Pons (tissue), 1 donor: ENCODE measurements around the gene FRYL.
"Not testable (repeated sequence)": the region's sequence is repeated elsewhere in the genome, so short reads cannot be mapped to it uniquely, and the experiment has no call there.

Experiments used
- DNase-seq: peaks from one replicate; pipeline ENCODE4 v3.0.0-alpha.2; 2016; ENCODE audit warnings: low spot score

Gene FRYL

DNA sequence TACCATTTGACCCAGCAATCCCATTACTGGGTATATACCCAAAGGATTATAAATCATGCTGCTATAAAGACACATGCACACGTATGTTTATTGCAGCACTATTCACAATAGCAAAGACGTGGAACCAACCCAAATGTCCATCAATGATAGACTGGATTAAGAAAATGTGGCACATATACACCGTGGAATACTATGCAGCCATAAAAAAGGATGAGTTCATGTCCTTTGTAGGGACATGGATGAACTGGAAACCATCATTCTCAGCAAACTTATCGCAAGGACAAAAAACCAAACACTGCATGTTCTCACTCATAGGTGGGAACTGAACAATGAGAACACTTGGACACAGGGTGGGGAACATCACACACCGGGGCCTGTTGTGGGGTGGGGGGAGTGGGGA lies 34.9 kb downstream of the FRYL start:
- not testable (repeated sequence) for DNase-seq

DNA sequence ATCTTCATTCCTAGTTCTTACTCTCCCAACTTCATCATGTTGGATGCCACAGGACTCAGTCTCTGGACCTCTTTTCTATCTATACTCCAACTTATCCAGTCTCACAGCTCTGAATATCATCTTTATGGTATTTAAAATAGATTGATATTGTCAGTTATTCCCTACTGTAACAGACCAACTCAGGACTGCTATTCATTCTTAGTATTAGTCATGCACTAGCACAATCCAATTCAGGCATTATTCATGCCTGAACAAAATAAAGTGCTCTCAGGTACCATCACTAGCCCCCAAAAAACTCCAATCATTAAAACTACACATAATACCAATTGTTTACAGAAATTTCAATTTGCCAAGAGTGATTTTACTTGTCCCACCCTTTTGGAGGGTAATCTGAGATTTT lies 37.7 kb downstream of the FRYL start:
- no peak for DNase-seq

DNA sequence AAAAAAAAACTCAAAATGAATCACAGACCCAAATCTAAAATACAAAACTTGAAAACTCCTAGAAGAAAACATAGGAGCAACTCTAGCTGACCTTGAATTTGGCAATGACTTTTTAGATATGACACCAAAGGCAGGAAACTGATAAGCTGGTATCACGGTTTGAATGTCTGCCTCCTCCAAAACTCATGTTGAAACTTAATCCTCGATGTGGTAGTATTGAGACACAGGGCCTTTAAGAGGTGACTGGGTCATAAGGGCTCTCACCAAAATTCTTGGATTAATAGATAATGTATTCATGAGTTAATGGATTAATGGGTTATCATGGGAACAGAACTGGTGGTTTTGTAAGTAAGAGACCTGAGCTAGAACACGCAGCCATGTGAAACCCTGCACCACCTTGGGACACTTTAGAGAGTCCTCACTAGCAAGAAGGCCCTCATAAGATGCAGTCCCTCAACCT lies 40.5 kb downstream of the FRYL start:
- DNase-seq, result no peak

DNA sequence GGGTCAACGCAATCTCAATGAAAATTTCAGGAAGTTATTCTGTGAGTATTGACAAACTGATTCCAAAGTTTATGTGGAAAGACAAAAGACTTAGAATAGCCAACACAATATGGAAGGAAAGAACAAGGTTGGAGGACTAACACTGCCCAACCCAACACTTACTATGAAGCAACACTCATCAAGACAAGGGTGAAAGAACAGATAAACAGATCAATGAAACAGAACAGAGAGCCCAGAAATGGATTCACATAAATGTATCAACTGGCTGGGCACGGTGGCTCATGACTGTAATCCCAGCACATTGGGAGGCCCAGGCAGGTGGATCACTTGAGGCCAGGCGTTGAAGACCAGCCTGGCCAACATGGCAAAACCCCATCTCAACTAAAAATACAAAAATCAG lies 41.2 kb downstream of the FRYL start:
- DNase-seq, result no peak

DNA sequence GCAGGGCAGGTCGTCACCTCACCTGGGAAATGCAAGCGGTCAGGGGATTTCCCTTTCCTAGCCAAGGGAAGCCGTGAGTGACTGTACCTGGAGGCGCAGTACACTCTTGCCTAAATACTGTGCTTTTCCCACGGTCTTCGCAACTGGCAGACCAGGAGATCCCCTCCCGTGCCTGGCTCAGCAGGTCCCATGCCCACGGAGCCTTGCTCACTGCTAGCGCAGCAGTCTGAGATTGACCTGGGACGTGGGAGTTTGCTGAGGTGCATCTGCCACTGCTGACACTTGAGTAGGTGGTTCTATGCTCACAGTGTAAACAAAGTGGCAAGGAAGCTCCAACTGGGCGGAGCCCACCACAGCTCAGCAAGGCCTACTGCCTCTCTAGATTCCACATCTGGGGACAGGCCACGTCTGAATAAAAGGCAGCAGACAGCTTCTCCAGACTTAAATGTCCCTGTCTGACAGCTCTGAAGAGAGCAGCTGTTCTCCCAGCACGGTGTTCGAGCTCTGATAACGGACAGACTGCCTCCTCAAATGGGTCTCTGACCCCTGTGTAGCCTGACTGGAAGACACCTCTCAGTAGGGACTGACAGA lies 51.1 kb downstream of the FRYL start:
- DNase-seq, result not testable (repeated sequence)

DNA sequence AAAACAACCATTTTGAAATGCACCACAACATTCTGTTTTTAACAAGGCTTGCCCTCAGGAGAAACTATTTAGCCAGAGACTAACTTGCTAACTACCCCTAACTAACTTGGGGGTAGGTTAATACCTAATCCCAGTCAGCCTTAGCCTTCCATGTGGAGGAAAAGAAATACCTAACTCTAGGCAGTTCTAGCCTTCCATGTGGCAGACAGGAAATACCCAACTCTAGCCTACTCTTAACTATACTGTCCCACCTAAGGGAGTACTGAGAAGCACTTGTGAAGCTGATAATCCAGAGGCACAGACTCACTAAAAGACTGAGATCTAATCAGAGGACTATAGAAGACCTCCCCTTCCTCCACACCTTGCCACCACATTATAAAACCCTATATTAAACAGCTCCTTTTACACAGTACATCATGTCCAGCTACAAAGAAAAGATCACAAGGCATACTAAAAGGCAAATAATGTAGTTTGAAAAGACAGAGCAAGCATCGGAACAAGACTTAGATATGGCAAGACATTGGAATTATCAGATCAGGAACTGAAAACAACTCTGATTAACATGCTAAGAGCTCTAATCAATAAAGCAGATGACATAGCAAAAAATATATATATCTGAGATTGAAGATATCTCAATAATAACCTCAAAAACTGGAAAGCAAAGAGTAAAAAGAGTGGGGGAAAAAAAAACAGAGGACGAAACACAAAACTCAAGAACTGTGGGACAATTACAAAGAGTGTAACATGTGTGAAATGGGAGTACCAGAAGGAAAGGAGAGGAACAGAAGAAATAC lies 52.2 kb downstream of the FRYL start:
- no peak for DNase-seq

DNA sequence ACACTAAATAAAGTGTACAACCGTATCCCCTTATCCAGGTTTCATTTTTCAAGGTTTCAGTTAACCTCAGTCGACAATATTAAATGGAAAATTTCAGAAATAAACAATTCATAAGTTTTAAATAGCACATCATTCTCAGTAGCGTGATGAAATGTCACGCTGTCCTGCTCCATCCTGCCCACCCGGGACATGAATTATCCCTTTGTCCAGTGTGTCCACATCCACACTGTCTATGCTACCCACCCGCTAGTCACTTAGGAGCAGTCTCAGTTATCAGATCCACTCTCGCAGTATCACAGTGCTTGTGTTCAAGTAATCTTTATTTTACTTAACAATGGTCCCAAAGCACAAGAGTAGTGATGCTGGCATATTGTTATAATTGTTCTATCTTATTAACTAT lies 54.7 kb downstream of the FRYL start:
- DNase-seq, result peak; percentile 75

DNA sequence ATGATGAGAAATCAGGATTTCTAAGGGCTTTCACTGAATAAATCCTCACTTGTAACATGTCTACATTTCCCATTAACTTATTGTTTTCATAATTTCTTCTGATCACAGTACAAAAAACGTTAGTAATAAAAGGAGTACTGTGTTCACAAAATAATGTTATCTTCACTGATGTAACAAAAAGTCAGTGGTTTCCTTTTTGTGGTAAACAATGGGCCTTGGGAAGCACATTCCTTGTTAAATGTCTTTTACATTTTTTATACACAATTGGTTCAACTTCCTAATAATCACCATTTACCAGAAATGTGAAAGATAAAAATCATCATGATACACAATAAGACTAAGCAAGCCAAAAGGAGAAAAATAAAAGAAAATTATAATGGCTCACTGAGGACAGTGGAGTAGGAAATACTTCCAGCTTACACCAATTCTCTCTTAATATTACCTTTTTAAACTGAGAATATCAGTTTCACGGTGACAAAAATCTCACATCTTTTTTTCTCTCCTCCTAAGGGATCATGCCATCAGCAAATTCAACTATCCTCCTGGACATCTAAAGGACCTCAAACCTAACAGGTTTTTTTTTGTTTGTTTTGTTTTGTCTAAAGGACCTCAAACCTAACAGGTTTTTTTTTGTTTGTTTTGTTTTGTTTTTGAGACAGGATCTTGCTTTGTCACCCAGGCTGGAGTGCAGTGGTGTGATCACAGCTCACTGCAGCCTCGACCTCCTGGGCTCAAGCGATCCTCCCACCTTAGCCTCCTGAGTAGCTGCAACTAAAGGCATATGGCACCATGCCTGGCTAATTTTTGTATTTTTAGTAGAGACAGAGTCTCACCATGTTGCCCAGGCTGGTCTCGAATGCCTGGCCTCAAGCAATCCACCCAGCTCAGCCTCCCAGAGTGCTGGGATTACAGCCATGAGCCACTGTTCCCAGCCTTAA lies 57.3 kb downstream of the FRYL start:
- no peak for DNase-seq

DNA sequence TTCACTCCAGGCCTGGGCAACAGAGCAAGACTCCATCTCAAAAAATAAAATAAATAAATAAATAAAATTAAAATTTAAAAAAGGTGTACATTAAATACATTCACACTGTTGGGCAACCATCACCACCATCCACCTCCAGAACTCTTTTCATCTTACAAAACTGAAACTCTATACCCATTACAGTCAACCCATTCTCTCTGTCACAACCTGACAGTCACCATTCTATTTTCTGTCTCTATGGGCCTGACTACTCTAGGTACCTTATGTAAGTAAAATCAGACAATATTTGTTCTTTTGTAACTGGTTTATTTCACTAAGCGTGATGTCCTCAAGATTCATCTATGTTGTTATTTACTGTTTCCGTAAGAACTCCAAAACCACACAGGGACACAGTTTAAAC lies 59.6 kb downstream of the FRYL start:
- no peak for DNase-seq

DNA sequence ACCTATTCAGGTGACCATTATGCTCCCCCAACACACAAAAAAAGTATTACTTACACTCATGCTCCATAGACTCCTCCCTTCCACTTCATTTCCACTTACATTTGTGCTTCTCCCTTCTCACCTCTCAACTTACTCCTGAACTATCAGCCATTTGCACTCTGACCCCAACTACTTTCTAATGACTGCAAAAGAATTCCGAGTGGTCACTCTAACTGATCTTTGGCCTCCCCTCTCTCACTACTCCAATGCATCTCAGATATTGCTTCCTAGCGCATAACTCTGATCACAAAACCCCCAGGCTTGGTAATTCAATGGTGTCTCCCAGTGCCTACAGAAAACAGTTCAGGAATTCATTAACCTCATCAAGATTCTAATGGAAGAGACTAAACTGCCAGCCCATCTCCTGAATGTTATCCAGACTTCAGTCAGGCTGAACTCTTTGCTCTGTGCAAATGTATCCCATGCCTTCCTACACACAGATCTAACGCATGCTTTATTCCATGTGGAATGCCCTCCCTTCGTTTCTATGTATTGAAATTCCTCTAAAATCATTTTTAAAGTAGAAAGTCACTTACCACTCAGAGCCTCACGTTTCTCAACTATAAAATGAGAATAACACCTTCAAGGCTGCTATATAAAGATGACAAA lies 61.1 kb downstream of the FRYL start:
- DNase-seq, result no peak

DNA sequence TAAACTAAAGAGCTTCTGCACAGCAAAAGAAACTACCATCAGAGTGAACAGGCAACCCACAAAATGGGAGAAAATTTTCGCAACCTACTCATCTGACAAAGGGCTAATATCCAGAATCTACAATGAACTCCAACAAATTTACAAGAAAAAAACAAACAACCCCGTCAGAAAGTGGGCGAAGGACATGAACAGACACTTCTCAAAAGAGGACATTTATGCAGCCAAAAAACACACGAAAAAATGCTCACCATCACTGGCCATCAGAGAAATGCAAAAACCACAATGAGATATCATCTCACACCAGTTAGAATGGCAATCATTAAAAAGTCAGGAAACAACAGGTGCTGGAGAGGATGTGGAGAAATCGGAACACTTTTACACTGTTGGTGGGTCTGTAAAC lies 63.8 kb downstream of the FRYL start:
- DNase-seq, result not testable (repeated sequence)

DNA sequence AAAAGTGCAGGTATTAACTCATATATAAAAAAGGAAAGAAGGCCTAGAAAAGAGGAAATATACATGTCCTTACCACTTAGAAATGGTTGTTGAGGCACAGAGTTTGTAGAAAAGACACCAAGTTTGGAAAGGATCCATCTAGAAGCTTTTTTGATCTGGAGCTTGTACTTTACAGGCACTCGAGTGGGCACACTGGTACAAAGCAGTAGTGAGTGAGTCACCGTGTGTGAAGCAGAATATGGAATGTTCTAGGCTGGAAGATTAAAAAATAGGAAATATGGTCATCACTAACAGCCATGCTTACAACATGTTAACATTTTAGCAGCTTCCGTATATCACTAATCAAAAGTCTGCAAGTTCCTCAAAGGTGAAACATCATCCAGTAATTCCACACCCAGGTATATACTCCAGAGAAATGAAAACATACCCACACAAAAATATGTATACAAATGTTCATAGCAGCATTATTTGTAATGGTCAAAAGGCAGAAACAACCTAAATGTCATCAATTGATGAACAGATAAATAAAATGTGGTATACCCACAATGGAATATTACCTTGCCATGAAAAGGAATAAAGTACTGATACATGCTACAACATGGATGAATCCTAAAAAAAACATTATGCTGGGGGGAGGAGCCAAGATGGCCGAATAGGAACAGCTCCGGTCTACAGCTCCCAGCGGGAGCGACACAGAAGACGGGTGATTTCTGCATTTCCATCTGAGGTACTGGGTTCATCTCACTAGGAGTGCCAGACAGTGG lies 69.5 kb downstream of the FRYL start:
- no peak for DNase-seq

DNA sequence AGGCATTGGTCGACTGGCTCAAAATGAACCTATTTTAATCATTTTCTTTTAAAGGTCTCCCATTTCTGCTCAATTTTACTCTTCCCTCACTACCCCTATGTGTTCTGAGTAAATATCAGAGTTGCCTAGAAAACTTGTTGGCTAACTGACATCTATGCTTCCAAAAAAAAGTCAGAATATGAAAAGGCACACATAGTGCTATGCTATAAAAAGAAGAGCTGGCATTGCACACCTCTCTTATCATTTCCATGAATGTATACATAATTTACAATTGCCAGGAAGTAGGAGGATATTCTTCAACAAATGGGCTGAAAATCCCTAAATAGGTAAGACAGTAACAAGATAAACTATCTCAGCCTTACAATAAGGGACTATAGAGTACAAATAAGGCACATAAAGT lies 70.2 kb downstream of the FRYL start:
- no peak for DNase-seq

DNA sequence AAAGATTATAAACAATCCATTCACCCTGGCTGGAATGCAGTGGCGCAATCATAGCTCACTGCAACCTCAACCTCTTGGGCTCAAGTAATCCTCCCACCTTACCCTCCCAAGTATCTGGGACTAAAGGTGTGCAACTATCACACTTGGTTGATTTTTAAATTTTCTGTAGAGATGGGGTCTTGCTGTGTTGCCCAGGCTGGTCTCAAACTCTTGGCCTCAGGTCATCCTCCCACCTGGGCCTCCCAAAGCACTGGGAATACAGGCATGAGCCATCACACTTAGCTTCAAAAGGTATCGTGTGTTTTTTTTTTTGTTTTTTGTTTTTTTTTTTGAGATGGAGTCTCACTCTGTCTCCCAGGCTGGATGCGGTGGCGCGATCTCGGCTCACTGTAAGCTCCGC lies 71.5 kb downstream of the FRYL start:
- DNase-seq, result no peak

DNA sequence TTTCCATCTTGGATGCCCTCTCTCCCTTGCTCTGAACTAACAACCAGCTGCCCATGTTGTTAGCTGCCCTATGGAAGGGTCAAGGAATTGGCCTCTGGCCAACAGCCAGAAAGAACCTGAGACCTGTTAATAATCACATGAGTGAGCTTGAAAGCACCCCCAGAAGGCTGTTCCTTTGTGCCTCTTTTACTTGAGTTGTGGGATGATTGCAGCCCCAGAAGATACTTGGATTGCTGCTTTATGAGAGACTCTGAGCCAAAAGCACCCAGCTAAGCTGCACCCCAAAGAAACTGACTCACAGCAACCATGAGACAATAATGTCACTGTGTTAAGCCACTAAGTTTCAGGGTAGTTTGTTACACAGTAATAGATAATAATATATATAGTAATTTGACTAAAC lies 73.3 kb downstream of the FRYL start:
- no peak for DNase-seq

DNA sequence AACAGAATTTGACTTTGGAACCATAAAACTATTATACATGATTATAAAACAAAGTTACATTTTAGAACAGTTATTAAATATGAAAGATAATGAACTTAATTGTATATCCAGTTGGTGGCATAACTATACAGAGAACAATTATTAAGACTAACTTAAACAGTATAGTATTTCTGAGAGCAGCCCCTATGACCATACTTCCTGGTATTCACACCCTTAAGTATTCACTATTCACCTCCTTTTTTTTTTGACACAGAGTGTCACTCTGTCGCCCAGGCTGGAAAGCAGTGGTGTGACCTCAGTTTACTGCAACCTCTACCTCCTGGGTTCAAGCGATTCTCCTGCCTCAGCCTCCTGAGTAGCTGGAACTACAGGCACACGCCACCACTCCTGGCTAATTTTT lies 74.5 kb downstream of the FRYL start:
- DNase-seq, result no peak

DNA sequence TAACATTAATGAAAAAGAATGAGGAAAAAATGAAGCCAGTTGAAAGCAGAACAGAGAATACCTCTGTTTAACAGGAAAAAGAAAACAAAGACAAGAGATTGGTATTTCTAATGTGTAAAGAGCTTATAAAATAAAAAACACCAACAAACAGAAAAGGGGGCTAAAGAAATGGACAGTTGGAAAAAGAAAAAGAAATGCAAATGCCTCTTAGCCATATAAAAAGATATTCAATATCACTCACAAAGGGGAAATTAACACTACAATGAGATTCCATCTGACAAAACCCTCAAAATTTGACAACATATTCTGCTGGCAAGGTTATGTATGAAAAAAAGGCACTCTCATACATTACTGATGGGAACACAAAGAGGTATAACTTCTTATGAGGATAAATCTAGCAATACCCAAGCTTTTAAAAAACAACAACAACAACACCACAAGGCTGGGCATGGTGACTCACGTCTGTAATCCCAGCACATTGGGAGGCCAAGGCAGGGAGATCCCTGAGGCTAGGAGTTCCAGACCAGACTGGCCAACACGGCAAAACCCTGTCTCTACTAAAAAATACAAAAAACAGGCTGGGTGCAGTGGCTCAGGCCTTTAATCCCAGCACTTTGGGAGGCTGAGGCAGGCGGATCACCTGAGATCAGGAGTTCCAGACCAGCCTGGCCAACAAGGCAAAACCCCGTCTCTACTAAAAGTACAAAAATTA lies 75.8 kb downstream of the FRYL start:
- no peak for DNase-seq

DNA sequence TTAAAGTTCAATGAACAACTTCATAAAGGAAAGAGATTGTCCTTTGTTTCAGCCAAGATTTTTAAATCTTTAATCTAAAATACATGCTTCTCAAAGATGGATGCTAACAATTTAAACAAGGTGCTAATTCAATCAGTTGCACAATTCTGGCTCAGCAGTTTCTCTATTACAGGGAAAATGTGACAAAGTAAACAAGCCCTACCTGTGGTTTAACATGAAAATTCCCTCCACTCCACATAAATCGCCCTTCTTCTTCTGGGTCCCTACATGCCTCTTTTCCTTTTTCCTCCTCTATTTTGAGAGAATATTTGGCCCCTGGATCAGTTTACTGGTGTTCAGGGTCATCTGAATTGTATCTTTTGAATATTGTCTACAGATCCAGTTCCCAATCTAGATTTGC lies 80.6 kb downstream of the FRYL start:
- no peak for DNase-seq

DNA sequence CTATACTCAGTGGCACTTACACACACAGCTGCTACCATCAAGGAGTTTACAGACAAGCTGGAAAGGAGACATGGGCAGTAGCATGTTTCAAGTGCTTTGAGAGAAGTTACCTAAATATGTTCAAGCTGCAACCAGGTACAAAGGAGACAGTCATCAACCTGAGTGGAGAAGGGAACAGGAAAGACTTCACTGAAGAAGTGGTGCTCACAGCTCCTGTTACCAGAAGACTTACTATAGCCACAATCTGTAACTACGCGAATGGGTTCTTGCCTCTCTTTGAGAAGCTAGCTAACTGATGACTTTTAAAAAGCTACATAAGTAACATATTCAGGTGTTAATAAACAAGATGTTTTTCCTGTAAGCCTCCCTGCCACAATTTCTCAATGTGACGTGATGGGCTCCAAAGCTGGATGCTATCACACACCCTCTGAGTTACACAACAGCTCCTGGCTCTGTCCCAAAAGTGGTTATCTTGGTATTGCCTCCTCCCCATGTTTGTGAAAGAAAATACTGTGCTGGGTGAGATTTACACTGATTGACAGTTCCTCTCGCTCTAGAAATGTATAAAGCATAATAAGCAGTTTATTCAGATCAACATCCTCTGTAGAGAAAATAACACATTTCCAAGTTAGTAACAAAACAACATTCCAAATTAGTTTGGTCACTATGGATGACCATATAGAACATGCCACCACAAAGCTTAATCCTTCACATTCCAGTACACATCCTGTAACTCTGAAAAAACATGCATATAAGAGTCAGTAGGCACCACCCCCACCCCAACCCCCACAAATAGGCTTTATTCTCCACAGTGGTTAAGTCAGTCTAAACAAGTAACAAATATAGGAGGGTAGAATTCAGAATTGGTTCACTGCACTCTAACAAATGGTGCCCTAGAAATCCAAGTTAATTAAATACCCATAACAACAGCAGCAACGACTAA lies 81.8 kb downstream of the FRYL start:
- peak; percentile 39 for DNase-seq

DNA sequence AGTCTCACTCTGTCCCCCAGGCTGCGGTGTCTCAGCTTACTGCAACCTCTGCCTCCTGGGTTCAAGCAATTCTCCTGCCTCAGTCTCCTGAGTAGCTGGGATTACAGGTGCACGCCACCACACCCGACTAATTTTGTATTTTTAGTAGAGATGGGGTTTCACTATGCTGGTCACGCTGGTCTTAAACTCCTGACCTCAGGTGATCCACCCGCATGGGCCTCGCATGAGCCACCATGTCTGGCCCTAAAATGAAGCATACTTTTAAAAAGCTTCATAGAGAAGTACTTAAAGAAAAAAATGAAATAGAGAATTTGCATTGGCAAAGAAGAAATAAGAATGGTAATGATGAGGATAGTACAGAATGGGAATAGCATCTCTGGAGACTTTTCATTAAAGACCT lies 82.6 kb downstream of the FRYL start:
- not testable (repeated sequence) for DNase-seq
